Endodermal cell (in vitro differentiated cells): ENCODE results near the gene CPN2. TPM values are rescaled to one million over a fixed set of nuclear protein-coding genes. Genes with fewer than 3 reads are reported as not detected.

Experiments
- DNase-seq: peaks from one replicate; pipeline ENCODE4 v3.0.0-alpha.2; 2017
- H3K27ac ChIP-seq: 2 replicates; pipeline ENCODE4 v1.5.1; 2013; ENCODE audit warnings: mild to moderate bottlenecking, low read depth, low read length, moderate library complexity
- H3K27me3 ChIP-seq: 2 replicates; pipeline ENCODE4 v1.6.1; 2013; ENCODE audit warnings: mild to moderate bottlenecking, low read length, moderate library complexity; ENCODE audit not compliant: insufficient read depth, control insufficient read depth, poor library complexity, severe bottlenecking
- H3K36me3 ChIP-seq: 2 replicates; pipeline ENCODE4 v1.7.0; 2013; ENCODE audit warnings: mild to moderate bottlenecking, low read length, moderate library complexity; ENCODE audit not compliant: control insufficient read depth, insufficient read depth
- H3K4me1 ChIP-seq: one replicate; pipeline ENCODE4 v1.7.0; 2013; ENCODE audit warnings: low read length; ENCODE audit not compliant: control insufficient read depth, insufficient read depth
- H3K4me3 ChIP-seq: 2 replicates; pipeline ENCODE4 v1.5.1; 2013; ENCODE audit warnings: mild to moderate bottlenecking, low read length, moderate library complexity
- H3K9ac ChIP-seq: 2 replicates; pipeline ENCODE4 v1.6.1; 2013; ENCODE audit warnings: mild to moderate bottlenecking, low read length, moderate library complexity; ENCODE audit not compliant: poor library complexity, severe bottlenecking; ENCODE audit errors: extremely low read depth
- H3K9me3 ChIP-seq: 2 replicates; pipeline ENCODE4 v1.6.1; 2013; ENCODE audit warnings: mild to moderate bottlenecking, low read length, moderate library complexity; ENCODE audit not compliant: control insufficient read depth
- H3K27ac Mint-ChIP-seq: 2 replicates; pipeline ENCODE4 v1.8.0; 2020; ENCODE audit warnings: mixed read lengths
- H3K27me3 Mint-ChIP-seq: 2 replicates; pipeline ENCODE4 v1.8.0; 2021; ENCODE audit warnings: mild to moderate bottlenecking, mixed read lengths; ENCODE audit not compliant: insufficient read depth
- H3K36me3 Mint-ChIP-seq: 2 replicates; pipeline ENCODE4 v1.8.0; 2020; ENCODE audit warnings: low read depth, mixed read lengths
- H3K4me1 Mint-ChIP-seq: 2 replicates; pipeline ENCODE4 v1.8.0; 2020; ENCODE audit warnings: mixed read lengths
- H3K4me3 Mint-ChIP-seq: 2 replicates; pipeline ENCODE4 v1.8.0; 2020; ENCODE audit warnings: mild to moderate bottlenecking, moderate library complexity, mixed read lengths
- H3K9me3 Mint-ChIP-seq: 2 replicates; pipeline ENCODE4 v1.8.0; 2020; ENCODE audit warnings: mild to moderate bottlenecking, mixed read lengths
- WGBS, 2 experiments: methylation state at CpG; one replicate each; pipeline versions ENCODE4 v1.1.5 to v1.1.7; 2013; ENCODE audit warnings: missing lambda C conversion rate in 2 of 2, mixed read lengths in 1 of 2; ENCODE audit not compliant: insufficient coverage in 1 of 2, insufficient read length in 1 of 2; 5-methylcytosine and 5-hydroxymethylcytosine counted together
- total RNA-seq, 2 donors: library from RNA; stranded (reverse); fragmentation: NEBNext Ultra II Directional in 1 of 2; extraction: Animal tissue kit (Norgen Biotek cat#: 25700) in 1 of 2; gene quantifications; 2 replicates in 1 of 2; 3 replicates in 1 of 2; pipeline ENCODE4 v1.2.1, GENCODE V29; 2021
- TF ChIP-seq, protein P1 (sequence below): fragments of 200-600 bp; sonication (generic); conservative IDR thresholded peaks from 2 replicates; pipeline ENCODE4 v1.5.0; 2021; ENCODE audit warnings: antibody characterized with exemption, mild to moderate bottlenecking

Gene CPN2
- total RNA-seq, 2 donors from 2014 or later: 0.22 TPM; not detected in 1

DNA sequence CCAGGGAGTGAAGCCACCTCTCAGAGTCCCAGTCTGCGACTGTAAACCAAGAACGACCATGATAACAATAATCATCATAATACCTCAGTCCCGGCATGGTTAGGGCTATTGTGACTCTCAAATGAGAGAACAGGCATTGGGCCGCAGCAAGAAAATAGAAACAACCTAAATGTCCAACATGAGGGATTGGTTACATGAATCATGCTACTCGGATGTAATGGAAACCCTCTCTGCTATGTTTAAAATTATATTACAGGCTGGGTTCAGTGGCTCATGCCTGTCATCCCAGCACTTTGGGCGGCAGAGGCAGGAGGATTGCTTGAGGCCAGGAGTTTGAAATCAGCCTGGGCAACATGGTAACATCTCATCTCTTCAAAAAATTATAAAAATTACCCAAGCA lies 2.8 kb downstream of the CPN2 start:
- H3K27me3 Mint-ChIP-seq: peaks cover 16% of the 10 kb centered on the region
- H3K36me3 ChIP-seq: no peaks in the 10 kb centered on the region
- H3K4me3 Mint-ChIP-seq: no peak overlapping the region
- H3K4me3 ChIP-seq: no peak overlapping the region
- WGBS, 2 experiments: 86 to 94% methylated on average over 4 to 6 of the region's 6 CpGs
- H3K4me1 Mint-ChIP-seq: peaks cover 6% of the 10 kb centered on the region
- TF ChIP-seq, protein P1, sequence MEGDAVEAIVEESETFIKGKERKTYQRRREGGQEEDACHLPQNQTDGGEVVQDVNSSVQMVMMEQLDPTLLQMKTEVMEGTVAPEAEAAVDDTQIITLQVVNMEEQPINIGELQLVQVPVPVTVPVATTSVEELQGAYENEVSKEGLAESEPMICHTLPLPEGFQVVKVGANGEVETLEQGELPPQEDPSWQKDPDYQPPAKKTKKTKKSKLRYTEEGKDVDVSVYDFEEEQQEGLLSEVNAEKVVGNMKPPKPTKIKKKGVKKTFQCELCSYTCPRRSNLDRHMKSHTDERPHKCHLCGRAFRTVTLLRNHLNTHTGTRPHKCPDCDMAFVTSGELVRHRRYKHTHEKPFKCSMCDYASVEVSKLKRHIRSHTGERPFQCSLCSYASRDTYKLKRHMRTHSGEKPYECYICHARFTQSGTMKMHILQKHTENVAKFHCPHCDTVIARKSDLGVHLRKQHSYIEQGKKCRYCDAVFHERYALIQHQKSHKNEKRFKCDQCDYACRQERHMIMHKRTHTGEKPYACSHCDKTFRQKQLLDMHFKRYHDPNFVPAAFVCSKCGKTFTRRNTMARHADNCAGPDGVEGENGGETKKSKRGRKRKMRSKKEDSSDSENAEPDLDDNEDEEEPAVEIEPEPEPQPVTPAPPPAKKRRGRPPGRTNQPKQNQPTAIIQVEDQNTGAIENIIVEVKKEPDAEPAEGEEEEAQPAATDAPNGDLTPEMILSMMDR: no peak
- H3K9ac ChIP-seq: no peak overlapping the region
- no peak for DNase-seq
- no peak overlapping the region for H3K27ac ChIP-seq
- no peaks in the 10 kb centered on the region for H3K36me3 Mint-ChIP-seq
- H3K9me3 ChIP-seq: no peaks in the 10 kb centered on the region
- no peaks in the 10 kb centered on the region for H3K4me1 ChIP-seq
- H3K27ac Mint-ChIP-seq: no peak overlapping the region
- no peaks in the 10 kb centered on the region for H3K9me3 Mint-ChIP-seq
- H3K27me3 ChIP-seq: no peaks in the 10 kb centered on the region

DNA sequence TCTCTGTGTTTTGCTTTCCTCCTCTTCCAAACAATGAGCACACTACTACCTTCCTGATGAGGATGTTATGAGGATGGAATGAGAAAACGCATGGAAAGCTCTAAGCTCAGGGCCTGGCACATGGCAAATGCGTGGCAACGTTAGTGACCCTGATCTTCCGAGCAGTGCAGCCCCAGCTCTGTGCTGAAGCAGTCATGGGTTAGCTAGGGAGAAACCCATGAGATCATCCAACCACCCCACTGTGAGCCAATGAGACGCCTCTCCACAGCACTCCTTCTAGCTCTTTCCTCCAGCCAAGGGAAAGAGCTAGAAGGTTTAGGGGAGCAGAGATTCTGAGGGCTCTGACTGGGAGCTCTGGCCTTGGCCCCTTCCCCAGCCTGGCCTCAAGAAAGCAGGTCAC lies 4.5 kb downstream of the CPN2 start:
- Mint-ChIP-seq H3K36me3 (no peaks in the 10 kb centered on the region), H3K4me3 (no peak overlapping the region), H3K9me3 (no peaks in the 10 kb centered on the region), H3K27me3 (peaks cover 32% of the 10 kb centered on the region), H3K27ac (peak overlapping the region; percentile 35), H3K4me1 (peaks cover 6% of the 10 kb centered on the region)
- no peak overlapping the region for H3K9ac ChIP-seq
- WGBS, 2 experiments: 87 to 96% methylated on average over 4 to 5 of the region's 5 CpGs
- DNase-seq: no peak
- no peaks in the 10 kb centered on the region for H3K9me3 ChIP-seq
- no peaks in the 10 kb centered on the region for H3K36me3 ChIP-seq
- H3K4me3 ChIP-seq: no peak overlapping the region
- H3K4me1 ChIP-seq: no peaks in the 10 kb centered on the region
- H3K27me3 ChIP-seq: peaks cover 14% of the 10 kb centered on the region
- no peak overlapping the region for H3K27ac ChIP-seq
- TF ChIP-seq, protein P1: no peak

GRCh38 chr3:194346035-194346434 lies 5.1 kb downstream of the CPN2 start:
- H3K36me3 Mint-ChIP-seq: no peaks in the 10 kb centered on the region
- Histone ChIP-seq H3K4me3 (no peak overlapping the region), H3K27me3 (peaks cover 18% of the 10 kb centered on the region), H3K36me3 (no peaks in the 10 kb centered on the region), H3K4me1 (no peaks in the 10 kb centered on the region), H3K27ac (no peak overlapping the region), H3K9ac (no peak overlapping the region), H3K9me3 (no peaks in the 10 kb centered on the region)
- H3K27ac Mint-ChIP-seq: no peak overlapping the region
- H3K4me3 Mint-ChIP-seq: no peak overlapping the region
- H3K4me1 Mint-ChIP-seq: peaks cover 6% of the 10 kb centered on the region
- H3K9me3 Mint-ChIP-seq: no peaks in the 10 kb centered on the region
- no peak for DNase-seq
- WGBS, 2 experiments: 85 to 100% methylated on average over 3 to 9 of the region's 9 CpGs
- TF ChIP-seq, protein P1: no peak
- peaks cover 38% of the 10 kb centered on the region for H3K27me3 Mint-ChIP-seq
